ENCODE measurements around the gene PELI1. TPM values are rescaled to one million over a fixed set of nuclear protein-coding genes. Genes with fewer than 3 reads are reported as not detected.
"Not testable (repeated sequence)": the region's sequence is repeated elsewhere in the genome, so short reads cannot be mapped to it uniquely, and the experiment has no call there.

The PELI1 gene
- total RNA-seq, 1 donor from 2014 or later, result 46.4 TPM

- no peak overlapping the region for H3K27ac Mint-ChIP-seq (ENCODE audit: unreplicated experiment)
- no peaks in the 10 kb centered on the region for H3K9me3 Mint-ChIP-seq (ENCODE audit: unreplicated experiment)
- H3K36me3 Mint-ChIP-seq (ENCODE audit: low read depth, unreplicated experiment), result peaks cover 8% of the 10 kb centered on the region
- DNase-seq (ENCODE audit: low spot score), result no peak
- H3K4me1 Mint-ChIP-seq (ENCODE audit: unreplicated experiment), result peaks cover 5% of the 10 kb centered on the region
- TF ChIP-seq CTCF (IDR thresholded peaks at IDR 0.05; ENCODE audit: unreplicated experiment), result no peak
- peaks cover 7% of the 10 kb centered on the region for H3K27me3 Mint-ChIP-seq (ENCODE audit: unreplicated experiment)
- H3K4me3 Mint-ChIP-seq (ENCODE audit: unreplicated experiment), result no peak overlapping the region
Measured at GRCh38 chr2:64085936-64086335, 58.3 kb downstream of the PELI1 start.

GRCh38 chr2:64081046-64081445, 63.2 kb downstream of the PELI1 start:
- peaks cover 6% of the 10 kb centered on the region for H3K4me1 Mint-ChIP-seq (ENCODE audit: unreplicated experiment)
- DNase-seq (ENCODE audit: low spot score), result no peak
- TF ChIP-seq CTCF (IDR thresholded peaks at IDR 0.05; ENCODE audit: unreplicated experiment), result no peak
- peaks cover 6% of the 10 kb centered on the region for H3K27me3 Mint-ChIP-seq (ENCODE audit: unreplicated experiment)
- no peaks in the 10 kb centered on the region for H3K36me3 Mint-ChIP-seq (ENCODE audit: low read depth, unreplicated experiment)
- H3K27ac Mint-ChIP-seq (ENCODE audit: unreplicated experiment), result no peak overlapping the region
- no peaks in the 10 kb centered on the region for H3K9me3 Mint-ChIP-seq (ENCODE audit: unreplicated experiment)
- no peak overlapping the region for H3K4me3 Mint-ChIP-seq (ENCODE audit: unreplicated experiment)

- H3K36me3 Mint-ChIP-seq (ENCODE audit: low read depth, unreplicated experiment), result no peaks in the 10 kb centered on the region
- H3K4me1 Mint-ChIP-seq (ENCODE audit: unreplicated experiment), result peaks cover 6% of the 10 kb centered on the region
- no peak overlapping the region for H3K4me3 Mint-ChIP-seq (ENCODE audit: unreplicated experiment)
- DNase-seq (ENCODE audit: low spot score), result no peak
- H3K9me3 Mint-ChIP-seq (ENCODE audit: unreplicated experiment), result no peaks in the 10 kb centered on the region
- TF ChIP-seq CTCF (IDR thresholded peaks at IDR 0.05; ENCODE audit: unreplicated experiment), result no peak
- H3K27me3 Mint-ChIP-seq (ENCODE audit: unreplicated experiment), result peaks cover 6% of the 10 kb centered on the region
- no peak overlapping the region for H3K27ac Mint-ChIP-seq (ENCODE audit: unreplicated experiment)
Measured at GRCh38 chr2:64080179-64080578, 64.0 kb downstream of the PELI1 start.

GRCh38 chr2:64079688-64080087, 64.5 kb downstream of the PELI1 start:
- not testable (repeated sequence) for H3K27ac Mint-ChIP-seq (ENCODE audit: unreplicated experiment); H3K4me1 Mint-ChIP-seq (ENCODE audit: unreplicated experiment); H3K27me3 Mint-ChIP-seq (ENCODE audit: unreplicated experiment); H3K4me3 Mint-ChIP-seq (ENCODE audit: unreplicated experiment); H3K9me3 Mint-ChIP-seq (ENCODE audit: unreplicated experiment); DNase-seq (ENCODE audit: low spot score); H3K36me3 Mint-ChIP-seq (ENCODE audit: low read depth, unreplicated experiment)

- not testable (repeated sequence) for H3K4me3 Mint-ChIP-seq (ENCODE audit: unreplicated experiment); H3K36me3 Mint-ChIP-seq (ENCODE audit: low read depth, unreplicated experiment); H3K27ac Mint-ChIP-seq (ENCODE audit: unreplicated experiment); H3K27me3 Mint-ChIP-seq (ENCODE audit: unreplicated experiment); DNase-seq (ENCODE audit: low spot score); H3K9me3 Mint-ChIP-seq (ENCODE audit: unreplicated experiment); H3K4me1 Mint-ChIP-seq (ENCODE audit: unreplicated experiment)
Measured at GRCh38 chr2:64076828-64077227, 67.4 kb downstream of the PELI1 start.

- not testable (repeated sequence) for H3K9me3 Mint-ChIP-seq (ENCODE audit: unreplicated experiment); H3K27ac Mint-ChIP-seq (ENCODE audit: unreplicated experiment); H3K36me3 Mint-ChIP-seq (ENCODE audit: low read depth, unreplicated experiment); H3K4me3 Mint-ChIP-seq (ENCODE audit: unreplicated experiment); H3K4me1 Mint-ChIP-seq (ENCODE audit: unreplicated experiment); H3K27me3 Mint-ChIP-seq (ENCODE audit: unreplicated experiment); DNase-seq (ENCODE audit: low spot score)
Measured at GRCh38 chr2:64074616-64075015, 69.6 kb downstream of the PELI1 start.

- TF ChIP-seq CTCF (IDR thresholded peaks at IDR 0.05; ENCODE audit: unreplicated experiment), result no peak
- H3K27ac Mint-ChIP-seq (ENCODE audit: unreplicated experiment), result no peak overlapping the region
Measured at GRCh38 chr2:64067326-64067725, 76.9 kb downstream of the PELI1 start.

More at GRCh38 chr2:64067326-64067725, 76.9 kb downstream of the PELI1 start:
- Mint-ChIP-seq H3K27me3 (ENCODE audit: unreplicated experiment) (no peaks in the 10 kb centered on the region), H3K4me3 (ENCODE audit: unreplicated experiment) (no peak overlapping the region), H3K36me3 (ENCODE audit: low read depth, unreplicated experiment) (peaks cover 5% of the 10 kb centered on the region), H3K4me1 (ENCODE audit: unreplicated experiment) (peaks cover 11% of the 10 kb centered on the region), H3K9me3 (ENCODE audit: unreplicated experiment) (no peaks in the 10 kb centered on the region)
- DNase-seq (ENCODE audit: low spot score), result no peak

All from endothelial cell (in vitro differentiated cells).